Lower leg skin (tissue), 4 donors: ENCODE measurements around the gene MTTP. TPM values are rescaled to one million over a fixed set of nuclear protein-coding genes. Genes with fewer than 3 reads are reported as not detected.
"Not testable (repeated sequence)": the region's sequence is repeated elsewhere in the genome, so short reads cannot be mapped to it uniquely, and the experiment has no call there.

Source experiments
- DNase-seq, 2 donors: peaks; one replicate each; pipeline ENCODE4 v3.0.0-alpha.2; 2019; ENCODE audit warnings: low spot score in 2 of 2
- H3K4me3 ChIP-seq: fragments of 200-600 bp; sonication (generic); 2 replicates; pipeline ENCODE4 v1.5.1; 2017; ENCODE audit warnings: mild to moderate bottlenecking, low read depth; ENCODE audit not compliant: poor library complexity, severe bottlenecking
- POLR2A ChIP-seq, 2 donors: fragments of 450-650 bp; IDR thresholded peaks; one replicate each; pipeline ENCODE4 v1.6.1; 2016 to 2017; ENCODE audit warnings: antibody characterized with exemption in 2 of 2, mild to moderate bottlenecking in 1 of 2, moderate library complexity in 1 of 2
- WGBS, 2 donors: methylation state at CpG; one replicate each; pipeline ENCODE4 v1.1.5; 2018; 5-methylcytosine and 5-hydroxymethylcytosine counted together
- intact Hi-C: fragments of 100-400 bp; cut with DNase I; formaldehyde crosslinking; loops from one replicate; pipeline ENCODE4 v1.15.0; 2023; ENCODE audit warnings: low total_unique reads
- total RNA-seq, 4 donors: library from RNA; depleted of rRNA; stranded (reverse); fragments of >200 nt; gene quantifications; one replicate each; pipeline ENCODE4 v1.1.0, GENCODE V29; 2016
- TF ChIP-seq, protein P1 (sequence below), 3 donors: fragments of 450-650 bp; IDR thresholded peaks; one replicate each; pipeline ENCODE4 v1.5.1; 2016; ENCODE audit warnings: antibody characterized with exemption in 3 of 3, mild to moderate bottlenecking in 3 of 3, moderate library complexity in 2 of 3

MTTP gene
- total RNA-seq: under 1 TPM in 2 of 4 donors, not detected in 2; 0.26 to 0.47 TPM

- intact Hi-C loops: no loop called here
- H3K4me3 ChIP-seq: no peak within 1 kb of the TSS
- DNase-seq: no peak
- TF ChIP-seq POLR2A (IDR thresholded peaks at IDR 0.05): no peak
- TF ChIP-seq, protein P1, sequence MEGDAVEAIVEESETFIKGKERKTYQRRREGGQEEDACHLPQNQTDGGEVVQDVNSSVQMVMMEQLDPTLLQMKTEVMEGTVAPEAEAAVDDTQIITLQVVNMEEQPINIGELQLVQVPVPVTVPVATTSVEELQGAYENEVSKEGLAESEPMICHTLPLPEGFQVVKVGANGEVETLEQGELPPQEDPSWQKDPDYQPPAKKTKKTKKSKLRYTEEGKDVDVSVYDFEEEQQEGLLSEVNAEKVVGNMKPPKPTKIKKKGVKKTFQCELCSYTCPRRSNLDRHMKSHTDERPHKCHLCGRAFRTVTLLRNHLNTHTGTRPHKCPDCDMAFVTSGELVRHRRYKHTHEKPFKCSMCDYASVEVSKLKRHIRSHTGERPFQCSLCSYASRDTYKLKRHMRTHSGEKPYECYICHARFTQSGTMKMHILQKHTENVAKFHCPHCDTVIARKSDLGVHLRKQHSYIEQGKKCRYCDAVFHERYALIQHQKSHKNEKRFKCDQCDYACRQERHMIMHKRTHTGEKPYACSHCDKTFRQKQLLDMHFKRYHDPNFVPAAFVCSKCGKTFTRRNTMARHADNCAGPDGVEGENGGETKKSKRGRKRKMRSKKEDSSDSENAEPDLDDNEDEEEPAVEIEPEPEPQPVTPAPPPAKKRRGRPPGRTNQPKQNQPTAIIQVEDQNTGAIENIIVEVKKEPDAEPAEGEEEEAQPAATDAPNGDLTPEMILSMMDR (IDR thresholded peaks at IDR 0.05): no peak
- WGBS, 2 donors: 79 to 81% methylated on average over 3 of the region's 3 CpGs
Observed at GRCh38 chr4:99574530-99575324, at the start of gene MTTP. Gene MTTP (plus strand): TSS chr4:99574824. CDS start chr4:99574910, 86 bp downstream.

- TF ChIP-seq, protein P1 (IDR thresholded peaks at IDR 0.05): no peak
- TF ChIP-seq POLR2A (IDR thresholded peaks at IDR 0.05): no peak
- DNase-seq: no peak
- no peak overlapping the region for H3K4me3 ChIP-seq
- intact Hi-C loops: no loop called here
Observed at GRCh38 chr4:99529228-99529627, 45.4 kb upstream of the MTTP start.

- intact Hi-C loops: no loop called here
- no peak for DNase-seq
- no peak overlapping the region for H3K4me3 ChIP-seq
- TF ChIP-seq, protein P1 (IDR thresholded peaks at IDR 0.05): no peak
- TF ChIP-seq POLR2A (IDR thresholded peaks at IDR 0.05): no peak
- WGBS, 2 donors: 66 to 72% methylated on average over 3 of the region's 3 CpGs
Observed at GRCh38 chr4:99529956-99530355, 44.7 kb upstream of the MTTP start.

- 71 to 85% methylated on average over 3 of the region's 3 CpGs for WGBS, 2 donors
Observed at GRCh38 chr4:99534699-99535098, 39.9 kb upstream of the MTTP start.

DNA sequence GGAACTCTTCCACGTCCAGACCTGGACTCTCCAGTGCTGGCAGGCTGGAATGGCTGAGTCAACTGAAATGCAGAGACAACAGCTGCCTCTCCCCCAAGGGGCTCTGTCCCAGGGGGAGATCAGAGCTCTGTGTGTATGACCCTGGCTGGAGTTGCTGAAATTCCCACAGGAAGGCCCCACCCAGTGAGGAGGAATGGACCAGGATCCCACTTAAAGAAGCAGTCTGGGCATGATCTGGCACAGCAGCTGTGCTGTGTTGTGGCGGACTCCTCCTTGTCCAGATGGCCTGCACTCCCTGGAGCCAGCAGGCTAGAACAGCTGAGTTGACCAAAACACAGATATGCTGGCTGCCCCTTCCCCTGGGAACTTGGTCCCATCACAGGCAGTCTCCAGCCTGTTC is 38.4 kb upstream of the MTTP start:
- intact Hi-C loops: no loop called here

More at GRCh38 chr4:99534699-99535098, 39.9 kb upstream of the MTTP start:
- H3K4me3 ChIP-seq, intact Hi-C loops, DNase-seq: not testable (repeated sequence)

GRCh38 chr4:99536848-99537247 is 37.8 kb upstream of the MTTP start:
- no peak for DNase-seq
- intact Hi-C loops: no loop called here
- TF ChIP-seq, protein P1 (IDR thresholded peaks at IDR 0.05): no peak
- no peak for TF ChIP-seq POLR2A (IDR thresholded peaks at IDR 0.05)
- no peak overlapping the region for H3K4me3 ChIP-seq
- WGBS, 2 donors: 36 to 57% methylated on average over 2 of the region's 2 CpGs

More for the DNA sequence above, 38.4 kb upstream of the MTTP start:
- 51 to 80% methylated on average over 1 to 2 of the region's 2 CpGs for WGBS, 2 donors
- no peak for DNase-seq
- TF ChIP-seq POLR2A (IDR thresholded peaks at IDR 0.05): no peak
- TF ChIP-seq, protein P1 (IDR thresholded peaks at IDR 0.05): no peak
- no peak overlapping the region for H3K4me3 ChIP-seq
